Osteoblast (primary cell): ENCODE measurements around the gene CPTP. TPM values are rescaled to one million over a fixed set of nuclear protein-coding genes. Genes with fewer than 3 reads are reported as not detected.

Experiments
- DNase-seq: peaks from one replicate; pipeline ENCODE4 v3.0.0; 2011; ENCODE audit warnings: low spot score, mixed read lengths; ENCODE audit not compliant: insufficient read length; ENCODE audit errors: missing footprints
- H2AFZ ChIP-seq: 2 replicates; pipeline ENCODE4 v1.6.0; 2011; ENCODE audit warnings: mild to moderate bottlenecking, low read length
- H3K27ac ChIP-seq: 2 replicates; pipeline ENCODE4 v1.5.1; 2011; ENCODE audit warnings: mild to moderate bottlenecking, low read depth, low read length, moderate library complexity
- H3K27me3 ChIP-seq: 2 replicates; pipeline ENCODE4 v1.6.0; 2012; ENCODE audit warnings: mild to moderate bottlenecking, control low read depth, inconsistent platforms, low read length, moderate library complexity; ENCODE audit not compliant: insufficient read depth
- H3K36me3 ChIP-seq: 2 replicates; pipeline ENCODE4 v1.5.1; 2011; ENCODE audit warnings: mild to moderate bottlenecking, low read length, control low read depth, moderate library complexity; ENCODE audit not compliant: insufficient read depth
- H3K4me1 ChIP-seq: 2 replicates; pipeline ENCODE4 v1.5.1; 2011; ENCODE audit warnings: mild to moderate bottlenecking, low read length, control low read depth, moderate library complexity; ENCODE audit not compliant: insufficient read depth
- H3K4me2 ChIP-seq: 2 replicates; pipeline ENCODE4 v1.6.0; 2011; ENCODE audit warnings: mild to moderate bottlenecking, low read length; ENCODE audit not compliant: insufficient read depth
- H3K4me3 ChIP-seq: fragments of 200-600 bp; sonication (generic); 3 replicates; pipeline ENCODE4 v1.5.1; 2012; ENCODE audit warnings: mild to moderate bottlenecking, low read length, inconsistent platforms; ENCODE audit not compliant: insufficient read depth
- H3K79me2 ChIP-seq: 2 replicates; pipeline ENCODE4 v1.6.0; 2012; ENCODE audit warnings: mild to moderate bottlenecking, low read length, control low read depth, inconsistent platforms; ENCODE audit not compliant: insufficient read depth
- H3K9me3 ChIP-seq: 2 replicates; pipeline ENCODE4 v1.5.1; 2011; ENCODE audit warnings: low read depth, low read length, control low read depth
- H4K20me1 ChIP-seq: 2 replicates; pipeline ENCODE4 v1.6.0; 2012; ENCODE audit warnings: mild to moderate bottlenecking, low read length, control low read depth; ENCODE audit not compliant: insufficient read depth
- CTCF ChIP-seq: IDR thresholded peaks from 2 replicates; pipeline ENCODE4 v1.5.1; 2011; ENCODE audit warnings: mild to moderate bottlenecking, low read depth, low read length, moderate library complexity; ENCODE audit errors: extremely low read depth
- total RNA-seq: library from RNA; depleted of rRNA; stranded (reverse); fragments of >200 nt; gene quantifications from 2 replicates; pipeline ENCODE4 v1.2.3, GENCODE V29; 2012

CPTP gene
- 12.7 and 13.8 TPM in 2 replicates for total RNA-seq

GRCh38 chr1:1324524-1325287 lies at the start of gene CPTP, which contains the start of gene INTS11:
TSS of gene CPTP (plus strand) at chr1:1324802. CDS start at chr1:1326911, 2,109 bp downstream.
TSS of gene INTS11 (minus strand) at chr1:1324660. CDS start at chr1:1324608, 52 bp downstream.
- Histone ChIP-seq H3K36me3 (peaks cover 11% of the 10 kb centered on the region), H3K4me3 (peak within 1 kb of the TSS; percentile 89), H3K9me3 (no peaks in the 10 kb centered on the region), H4K20me1 (peaks cover 45% of the 10 kb centered on the region), H2AFZ (peak within 1 kb of the TSS; percentile 41), H3K27me3 (no peaks in the 10 kb centered on the region), H3K4me2 (peak within 1 kb of the TSS; percentile 87), H3K79me2 (peaks cover 71% of the 10 kb centered on the region), H3K4me1 (peaks cover 12% of the 10 kb centered on the region), H3K27ac (peak within 1 kb of the TSS; percentile 79)
- peak; percentile 100 for DNase-seq
- TF ChIP-seq CTCF: no peak

GRCh38 chr1:1274931-1275431 lies 49.6 kb upstream of the CPTP start:
- TF ChIP-seq CTCF: no peak
- Histone ChIP-seq H2AFZ (peak overlapping the region; percentile 56), H3K9me3 (no peaks in the 10 kb centered on the region), H3K4me1 (peaks cover 23% of the 10 kb centered on the region), H3K36me3 (peaks cover 8% of the 10 kb centered on the region), H3K4me2 (peak overlapping the region; percentile 90), H3K4me3 (peak overlapping the region; percentile 80), H3K79me2 (peaks cover 39% of the 10 kb centered on the region), H3K27ac (no peak overlapping the region), H3K27me3 (no peaks in the 10 kb centered on the region), H4K20me1 (peaks cover 23% of the 10 kb centered on the region)
- no peak for DNase-seq

GRCh38 chr1:1275836-1276235 lies 48.8 kb upstream of the CPTP start:
- TF ChIP-seq CTCF: no peak
- DNase-seq: no peak
- no peak overlapping the region for H3K4me3 ChIP-seq
- peaks cover 31% of the 10 kb centered on the region for H3K79me2 ChIP-seq
- H4K20me1 ChIP-seq: peaks cover 18% of the 10 kb centered on the region
- no peak overlapping the region for H3K4me2 ChIP-seq
- H2AFZ ChIP-seq: no peak overlapping the region
- peaks cover 18% of the 10 kb centered on the region for H3K4me1 ChIP-seq
- H3K36me3 ChIP-seq: peaks cover 8% of the 10 kb centered on the region
- H3K9me3 ChIP-seq: no peaks in the 10 kb centered on the region
- no peaks in the 10 kb centered on the region for H3K27me3 ChIP-seq
- no peak overlapping the region for H3K27ac ChIP-seq

GRCh38 chr1:1278620-1279019 lies 46.0 kb upstream of the CPTP start:
- no peak overlapping the region for H3K4me2 ChIP-seq
- H3K4me1 ChIP-seq: no peaks in the 10 kb centered on the region
- peaks cover 3% of the 10 kb centered on the region for H3K79me2 ChIP-seq
- H3K9me3 ChIP-seq: no peaks in the 10 kb centered on the region
- no peak for DNase-seq
- TF ChIP-seq CTCF: no peak
- no peak overlapping the region for H3K4me3 ChIP-seq
- H4K20me1 ChIP-seq: no peaks in the 10 kb centered on the region
- H3K36me3 ChIP-seq: no peaks in the 10 kb centered on the region
- H2AFZ ChIP-seq: no peak overlapping the region
- H3K27me3 ChIP-seq: no peaks in the 10 kb centered on the region
- no peak overlapping the region for H3K27ac ChIP-seq
